K562 (cell line): ENCODE data around the gene UPK3BL1. TPM values are rescaled to one million over a fixed set of nuclear protein-coding genes. Genes with fewer than 3 reads are reported as not detected.
"Not testable (repeated sequence)": the region's sequence is repeated elsewhere in the genome, so short reads cannot be mapped to it uniquely, and the experiment has no call there.

Experiments
- ATAC-seq: fragments of 200-7000 bp; cut with Tn5 transposase; 3 replicates; pipeline ENCODE4 v1.9.1; 2020; ENCODE audit warnings: moderate library complexity
- BruUV-seq: library from RNA; stranded (reverse); fragments of 400-500 nt; replicated peaks from 2 replicates; lab custom pipeline; 2021; lab: Mats Ljungman, UMichigan
- CTCF ChIA-PET: fragments of 300-600 bp; formaldehyde crosslinking; extraction: SDS; loops from one replicate; lab custom pipeline; 2021; ENCODE audit warnings: low intra/inter-chr PET ratio; lab: Yijun Ruan, JAX
- POLR2A ChIA-PET: fragments of 300-600, 350-650 bp; sonication (Branson Sonifier 250); formaldehyde crosslinking; extraction: SDS; loops from one replicate; lab custom pipeline; 2021; ENCODE audit warnings: antibody characterized with exemption, inconsistent platforms; lab: Yijun Ruan, JAX
- DNase-seq, 4 experiments: peaks; one replicate each; pipeline versions ENCODE4 v3.0.0 to v3.0.0-alpha.2; 2011 to 2018; ENCODE audit warnings: low spot score in 3 of 4, mixed read lengths in 3 of 4; ENCODE audit errors: extremely low read depth in 1 of 4
- FAIRE-seq: peaks from 2 replicates; lab custom pipeline; 2011; peaks lifted over from hg19 to GRCh38; lab: Jason Lieb, UNC
- H2AFZ ChIP-seq: 2 replicates; pipeline ENCODE4 v1.6.0; 2011; ENCODE audit warnings: low read depth, low read length, control low read depth, inconsistent platforms
- H3K27ac ChIP-seq: fragments of 200-600 bp; 3 replicates; pipeline ENCODE4 v1.8.0; 2011; ENCODE audit warnings: low read depth, mild to moderate bottlenecking, control low read depth, inconsistent platforms, low read length, moderate library complexity, mixed read lengths; ENCODE audit errors: extremely low read depth
- H3K27me3 ChIP-seq, 2 experiments: fragments of 300-600 bp in 1 of 2; 2 replicates in 1 of 2; 3 replicates in 1 of 2; pipeline versions ENCODE4 v1.6.0 to v1.8.0; 2011; ENCODE audit warnings: inconsistent platforms in 2 of 2, low read length in 2 of 2, mild to moderate bottlenecking in 1 of 2, mixed read lengths in 1 of 2, moderate library complexity in 1 of 2; ENCODE audit not compliant: control insufficient read depth in 2 of 2, insufficient read depth in 2 of 2
- H3K36me3 ChIP-seq: fragments of 300-600 bp; 3 replicates; pipeline ENCODE4 v1.8.0; 2011; ENCODE audit warnings: mild to moderate bottlenecking, low read length, inconsistent platforms; ENCODE audit not compliant: control insufficient read depth, insufficient read depth
- H3K4me1 ChIP-seq, 2 experiments: fragments of 200-600 bp in 1 of 2; replicated peaks in 1 of 2; 2 replicates in 1 of 2; 3 replicates in 1 of 2; pipeline versions ENCODE4 v1.5.1 to v1.8.0; 2011; ENCODE audit warnings: inconsistent platforms in 2 of 2, low read length in 2 of 2, mild to moderate bottlenecking in 1 of 2, mixed read lengths in 1 of 2, moderate library complexity in 1 of 2; ENCODE audit not compliant: control insufficient read depth in 2 of 2, insufficient read depth in 2 of 2
- H3K4me2 ChIP-seq: 2 replicates; pipeline ENCODE4 v1.6.1; 2011; ENCODE audit warnings: low read length, control low read depth, inconsistent platforms, mixed read lengths; ENCODE audit not compliant: insufficient read depth
- H3K4me3 ChIP-seq: fragments of 200-600 bp; sonication (generic), shearing (Covaris generic); 2 replicates; pipeline ENCODE4 v1.5.1; 2016; ENCODE audit warnings: control low read depth, inconsistent platforms
- H3K79me2 ChIP-seq: fragments of 200-600 bp; 3 replicates; pipeline ENCODE4 v1.8.0; 2011; ENCODE audit warnings: low read length, inconsistent platforms; ENCODE audit not compliant: control insufficient read depth, insufficient read depth
- H3K9ac ChIP-seq, 2 experiments: 2 replicates each; pipeline versions ENCODE4 v1.6.0 to v1.6.1; 2011; ENCODE audit warnings: low read depth in 2 of 2, low read length in 2 of 2, control low read depth in 1 of 2, inconsistent platforms in 1 of 2, mild to moderate bottlenecking in 1 of 2, mixed read lengths in 1 of 2; ENCODE audit not compliant: insufficient read depth in 1 of 2
- H3K9me1 ChIP-seq: one replicate; pipeline ENCODE4 v1.6.0; 2011; ENCODE audit warnings: inconsistent platforms, mild to moderate bottlenecking, low read length, moderate library complexity; ENCODE audit not compliant: control insufficient read depth, insufficient read depth
- H3K9me3 ChIP-seq: replicated peaks from 2 replicates; pipeline ENCODE4 v1.5.1; 2011; ENCODE audit warnings: low read depth, low read length, inconsistent platforms; ENCODE audit not compliant: control insufficient read depth, insufficient read depth
- H4K20me1 ChIP-seq: replicated peaks from 2 replicates; pipeline ENCODE4 v1.6.1; 2011; ENCODE audit warnings: low read length, inconsistent platforms, mixed read lengths; ENCODE audit not compliant: control insufficient read depth, insufficient read depth
- WGBS: fragments of 100-300 bp; shearing (Covaris generic); methylation state at CpG from one replicate; pipeline ENCODE4 v1.1.6; 2016; ENCODE audit warnings: low coverage, mixed read lengths; ENCODE audit not compliant: insufficient coverage; ENCODE audit errors: missing lambda C conversion rate; 5-methylcytosine and 5-hydroxymethylcytosine counted together
- in situ Hi-C: fragments of 300-500 bp; cut with MboI; formaldehyde crosslinking; loops from 4 replicates; pipeline ENCODE4 v1.15.0; 2018; ENCODE audit warnings: inconsistent platforms, mixed read lengths
- intact Hi-C: fragments of 100-400 bp; cut with micrococcal nuclease; formaldehyde crosslinking; loops from 2 replicates; pipeline ENCODE4 v1.14.2; 2022
- polyA plus RNA-seq, 8 experiments: library from polyadenylated mRNA; depleted of rRNA in 4 of 8; stranded (reverse) in 5 of 8; unstranded in 3 of 8; fragments of >200 nt; fragmentation: Nextera tagmentation in 2 of 8; fragmentation: Illumina TruSeq in 1 of 8; extraction: Ambion mirVana in 2 of 8; extraction: Trizol in 1 of 8; gene quantifications; 2 replicates each; pipeline versions ENCODE4 v1.2.1 to v1.2.3, GENCODE V29; 2011 to 2014; ENCODE audit warnings: inconsistent platforms in 1 of 8, missing spikeins in 1 of 8
- total RNA-seq, 7 experiments: library from RNA; depleted of rRNA in 6 of 7; stranded (reverse); fragments of >200 nt in 6 of 7; fragmentation: Illumina TruSeq in 2 of 7; extraction: Trizol in 2 of 7; gene quantifications; 2 replicates each; pipeline versions ENCODE4 v1.2.1 to v1.2.3, GENCODE V29; 2011 to 2021; ENCODE audit warnings: low replicate concordance in 1 of 7
- TF ChIP-seq, protein P1 (sequence below): fragments of 200-800 bp; sonication (Bioruptor generic); IDR thresholded peaks from 2 replicates; pipeline ENCODE4 v1.6.1; 2017; ENCODE audit warnings: missing genetic modification characterization, missing compliant biosample characterization

The UPK3BL1 gene
- total and polyA plus RNA-seq, 9 of the 15 experiments (the other 6 are each of a cell fraction or from before 2014, with no cell fraction given) = 3.9 to 36.3 (median 15.6) TPM

DNA sequence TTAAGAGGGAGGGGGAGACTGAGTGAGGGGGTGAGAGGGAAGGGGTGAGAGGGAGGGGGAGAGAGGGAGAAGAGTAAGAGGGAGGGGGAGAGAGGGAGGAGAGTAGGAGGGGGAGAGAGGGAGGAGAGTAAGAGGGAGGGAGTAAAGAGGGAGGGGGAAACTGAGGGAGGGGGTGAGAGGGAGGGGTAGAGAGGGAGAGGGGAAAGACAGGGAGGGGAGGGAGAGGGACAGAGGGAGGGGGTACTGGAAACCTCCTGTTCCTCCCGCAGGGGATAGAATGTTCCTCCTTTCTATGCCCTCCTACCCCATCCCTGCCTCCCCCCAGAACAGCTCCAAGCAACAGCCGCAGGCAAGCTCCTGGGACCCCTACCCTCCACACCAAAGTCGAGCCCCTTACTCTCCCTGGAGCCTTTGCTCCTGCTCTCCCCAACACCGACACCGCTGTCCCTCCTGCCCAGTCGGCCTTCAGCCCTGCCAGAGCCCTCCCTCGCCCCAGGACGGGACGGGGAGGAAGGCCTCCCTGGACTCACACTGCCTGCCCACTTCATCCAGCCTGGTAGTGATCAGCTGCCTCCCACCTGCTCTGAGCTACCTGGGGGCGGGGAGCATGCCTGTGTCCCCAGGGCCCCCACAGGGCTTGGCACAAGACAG lies 30.8 kb downstream of the UPK3BL1 start:
- H3K4me1 ChIP-seq, ATAC-seq, in situ Hi-C loops, H4K20me1 ChIP-seq, FAIRE-seq, H3K79me2 ChIP-seq, H3K27me3 ChIP-seq, POLR2A ChIA-PET, H3K4me3 ChIP-seq, H3K4me2 ChIP-seq, H3K9me3 ChIP-seq, BruUV-seq, CTCF ChIA-PET, H3K9me1 ChIP-seq, intact Hi-C loops, H2AFZ ChIP-seq, H3K27ac ChIP-seq, H3K36me3 ChIP-seq: not testable (repeated sequence)
- 51% methylated on average over 7 of the region's 10 CpGs for WGBS
- H3K9ac ChIP-seq = peak overlapping the region in 1 of 2 experiments; percentile 74; a peak in 1 of 4 replicates
- TF ChIP-seq, protein P1, sequence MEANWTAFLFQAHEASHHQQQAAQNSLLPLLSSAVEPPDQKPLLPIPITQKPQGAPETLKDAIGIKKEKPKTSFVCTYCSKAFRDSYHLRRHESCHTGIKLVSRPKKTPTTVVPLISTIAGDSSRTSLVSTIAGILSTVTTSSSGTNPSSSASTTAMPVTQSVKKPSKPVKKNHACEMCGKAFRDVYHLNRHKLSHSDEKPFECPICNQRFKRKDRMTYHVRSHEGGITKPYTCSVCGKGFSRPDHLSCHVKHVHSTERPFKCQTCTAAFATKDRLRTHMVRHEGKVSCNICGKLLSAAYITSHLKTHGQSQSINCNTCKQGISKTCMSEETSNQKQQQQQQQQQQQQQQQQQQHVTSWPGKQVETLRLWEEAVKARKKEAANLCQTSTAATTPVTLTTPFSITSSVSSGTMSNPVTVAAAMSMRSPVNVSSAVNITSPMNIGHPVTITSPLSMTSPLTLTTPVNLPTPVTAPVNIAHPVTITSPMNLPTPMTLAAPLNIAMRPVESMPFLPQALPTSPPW (CRISPR knock-in tag) = peak; percentile 26; the same call in 1 of the 2 replicates
- peak in 1 of 4 experiments; percentile 37 for DNase-seq

DNA sequence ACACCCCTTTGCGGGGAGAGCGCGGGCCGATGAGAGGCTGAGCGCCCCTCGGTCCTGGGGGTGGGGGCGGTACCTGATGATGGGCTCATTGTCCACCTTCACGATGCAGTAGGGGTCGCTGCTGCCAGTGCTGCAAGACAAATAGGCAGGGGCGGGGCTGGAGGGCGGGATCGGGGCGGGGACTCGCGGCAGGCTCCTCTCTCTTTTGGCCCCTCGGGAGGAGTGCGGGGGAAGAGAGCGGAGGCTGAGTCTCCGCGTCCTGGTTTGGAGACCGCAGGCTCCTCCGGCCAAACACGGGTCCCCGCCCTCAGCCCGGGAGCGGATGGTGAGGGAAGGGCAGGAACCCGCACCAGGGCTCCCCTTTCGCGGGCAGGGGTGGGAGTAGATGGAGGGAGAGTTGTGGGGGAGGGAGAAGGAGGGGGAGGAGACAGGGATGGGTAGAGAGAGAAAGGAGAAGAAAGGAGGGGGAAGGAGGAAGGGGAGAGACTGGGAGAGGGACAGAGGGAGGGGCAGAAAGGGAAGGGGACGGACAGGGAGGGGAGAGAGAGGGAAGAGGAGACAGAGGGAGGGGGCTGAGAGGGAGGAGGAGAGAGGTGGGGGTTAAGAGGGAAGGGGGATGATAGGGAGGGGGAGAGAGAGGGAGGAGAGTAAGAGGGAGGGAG lies 31.4 kb downstream of the UPK3BL1 start:
- H3K79me2 ChIP-seq, DNase-seq, H3K9me1 ChIP-seq, H4K20me1 ChIP-seq, H3K27me3 ChIP-seq, H3K36me3 ChIP-seq, H3K4me1 ChIP-seq, H3K27ac ChIP-seq, H3K4me2 ChIP-seq, CTCF ChIA-PET, in situ Hi-C loops, intact Hi-C loops, BruUV-seq, H3K4me3 ChIP-seq, H3K9me3 ChIP-seq, H2AFZ ChIP-seq, H3K9ac ChIP-seq, POLR2A ChIA-PET: not testable (repeated sequence)
- FAIRE-seq = peak; percentile 89
- WGBS = no CpG with 5 or more reads among the region's 30 CpGs
- peak; percentile 91 for ATAC-seq

DNA sequence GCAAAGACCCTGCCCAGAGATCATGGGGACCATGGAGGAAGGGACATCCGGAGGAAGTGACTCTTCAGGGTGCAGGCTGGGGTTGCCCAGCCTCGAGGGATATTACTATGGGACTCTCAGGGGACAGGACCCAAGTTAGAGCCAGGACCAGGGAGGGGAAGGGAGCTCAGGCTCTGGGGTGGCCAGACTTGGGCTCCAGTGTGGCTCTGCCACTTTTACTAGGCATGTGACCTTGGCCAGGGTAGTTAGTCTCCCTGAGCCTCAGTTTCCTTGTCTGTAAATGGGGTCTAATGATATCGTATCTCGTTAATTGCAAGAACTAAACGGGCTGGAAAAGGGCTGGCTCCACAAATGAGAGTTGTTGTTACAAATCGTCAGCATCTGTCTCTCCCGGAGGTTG lies 32.1 kb downstream of the UPK3BL1 start:
- WGBS = no CpG with 5 or more reads among the region's 7 CpGs
- not testable (repeated sequence) for BruUV-seq

More for the DNA sequence above, 32.1 kb downstream of the UPK3BL1 start:
- H3K79me2 ChIP-seq, H3K4me2 ChIP-seq, H3K4me3 ChIP-seq, ATAC-seq, H3K27me3 ChIP-seq, intact Hi-C loops, CTCF ChIA-PET, H4K20me1 ChIP-seq, H2AFZ ChIP-seq, FAIRE-seq, H3K9me1 ChIP-seq, POLR2A ChIA-PET, H3K27ac ChIP-seq, DNase-seq, in situ Hi-C loops, H3K9me3 ChIP-seq, H3K36me3 ChIP-seq, H3K4me1 ChIP-seq, H3K9ac ChIP-seq: not testable (repeated sequence)
